HG03469 (cell line): Measurements from ENCODE around the gene ADRA1B.

Experiments used
- ATAC-seq: cut with Tn5 transposase; IDR thresholded peaks from one replicate; pipeline ENCODE4 v1.9.1; 2021; ENCODE audit warnings: mild to moderate bottlenecking, moderate library complexity, moderate number of reproducible peaks; ENCODE audit not compliant: unreplicated experiment

The ADRA1B gene

GRCh38 chr5:159915904-159916840 lies at the start of gene ADRA1B:
Gene ADRA1B, plus strand, starts transcription at chr5:159916482. Its CDS starts 424 bp downstream, at chr5:159916906.
- ATAC-seq: no peak

DNA sequence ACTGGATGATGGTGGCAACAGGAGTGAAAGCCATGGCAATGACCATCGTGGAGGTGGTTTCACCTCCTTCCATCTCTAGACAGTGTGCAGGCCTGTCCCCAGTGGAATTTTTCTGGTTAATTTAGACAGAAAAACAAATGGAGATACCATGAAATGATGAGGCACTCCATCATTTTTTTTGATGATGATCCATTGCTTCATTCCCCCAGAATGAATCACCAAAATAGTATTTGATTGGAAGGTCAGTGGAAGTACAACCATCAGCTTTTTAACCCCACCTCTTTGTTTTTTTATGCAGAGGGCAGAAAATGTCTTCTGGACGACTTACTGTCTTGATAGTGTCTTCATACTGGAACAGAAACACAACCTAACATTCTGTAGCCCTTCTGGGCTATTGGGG lies 42.6 kb upstream of the ADRA1B start:
- no peak for ATAC-seq

DNA sequence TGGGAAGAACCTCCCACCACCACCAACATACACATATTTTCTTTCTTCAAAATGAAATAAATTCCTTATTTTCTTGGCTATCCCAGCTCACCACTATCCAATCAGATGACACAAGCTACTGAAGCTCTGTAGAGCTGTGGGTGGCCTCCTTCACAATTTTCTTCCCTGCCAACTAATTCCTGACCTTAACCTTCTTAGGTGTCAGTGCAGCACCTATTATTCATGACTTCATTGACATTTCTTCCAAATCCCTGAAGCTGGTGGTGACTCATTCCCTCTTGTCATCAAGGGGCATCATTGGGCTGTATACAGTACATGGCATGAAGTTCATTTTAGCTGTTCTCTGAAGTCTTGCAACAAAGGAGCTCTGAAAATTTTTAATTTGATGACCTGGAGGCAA lies 42.0 kb upstream of the ADRA1B start:
- no peak for ATAC-seq

- no peak for ATAC-seq
Observed at GRCh38 chr5:159877016-159877415, 39.3 kb upstream of the ADRA1B start.

DNA sequence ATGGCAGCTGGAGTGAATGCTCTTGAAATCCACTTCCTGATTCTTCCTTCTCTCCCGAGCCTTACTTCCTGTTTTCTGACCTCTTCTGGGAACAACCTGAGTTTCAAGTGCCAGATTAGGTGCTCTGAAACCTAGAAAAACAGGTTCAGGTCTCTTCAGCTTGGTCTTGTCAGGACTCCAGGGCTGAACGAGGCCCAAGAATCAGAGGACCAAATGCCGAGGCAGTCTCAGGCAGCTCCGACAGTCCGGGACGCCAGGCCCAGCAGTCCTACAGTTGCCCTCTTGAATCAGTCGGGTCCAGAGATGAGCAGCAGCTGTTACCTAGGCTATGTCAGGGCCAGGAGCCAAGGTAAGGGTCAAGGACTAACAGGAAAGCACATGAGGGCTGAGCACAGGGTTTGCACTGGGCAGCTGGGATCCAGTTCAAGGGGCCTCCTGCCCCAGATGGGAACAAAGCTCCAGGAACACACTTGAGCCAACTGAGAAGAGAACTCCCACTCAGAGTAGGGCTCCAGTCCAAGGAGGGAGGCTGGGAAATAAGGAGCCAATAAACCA lies 38.3 kb upstream of the ADRA1B start:
- ATAC-seq: no peak

DNA sequence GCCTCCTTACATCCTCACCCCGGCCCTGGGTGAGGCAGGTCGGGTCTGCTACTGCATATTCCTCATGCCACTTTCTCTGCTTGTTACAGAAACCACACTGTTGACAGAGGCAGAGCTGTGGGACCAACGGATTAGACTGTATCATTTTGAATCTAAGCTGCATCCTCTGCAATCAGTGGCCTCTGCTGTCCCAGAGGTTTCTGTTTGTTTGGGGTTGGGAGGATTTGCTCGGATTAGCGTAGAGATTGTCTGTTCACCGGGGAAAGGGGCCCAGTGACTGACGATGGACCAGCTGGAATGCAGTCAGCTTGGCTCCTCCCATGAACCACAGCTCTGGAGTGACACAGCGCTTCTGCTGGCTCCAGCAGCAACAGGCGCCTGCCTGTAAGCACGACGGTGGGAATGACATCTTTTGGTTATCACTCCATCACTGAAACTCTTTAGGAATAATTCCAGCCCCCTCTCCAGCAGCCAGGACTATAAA lies 37.3 kb upstream of the ADRA1B start:
- ATAC-seq: no peak

DNA sequence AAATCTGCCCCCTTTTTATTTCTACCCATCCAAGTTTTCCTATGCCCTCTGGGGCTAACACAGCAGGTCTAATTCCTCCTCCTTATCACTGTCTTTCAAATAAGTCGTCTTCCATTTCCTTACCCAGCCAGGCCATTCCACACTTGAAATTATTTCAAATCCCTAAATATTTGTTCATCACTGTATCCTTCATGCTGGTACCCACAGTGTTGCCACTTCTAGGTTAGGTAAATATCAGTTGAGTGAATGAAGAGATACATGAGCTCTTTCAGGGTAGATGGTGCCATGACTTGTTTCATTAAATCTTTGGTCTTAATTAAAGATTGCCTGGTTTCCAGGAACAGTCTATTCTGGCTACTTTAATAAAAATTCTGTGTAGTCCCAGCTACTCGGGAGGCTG lies 35.6 kb upstream of the ADRA1B start:
- ATAC-seq: no peak

- no peak for ATAC-seq
Observed at GRCh38 chr5:159881967-159882366, 34.3 kb upstream of the ADRA1B start.

- no peak for ATAC-seq
Observed at GRCh38 chr5:159883522-159883950, 32.7 kb upstream of the ADRA1B start.

DNA sequence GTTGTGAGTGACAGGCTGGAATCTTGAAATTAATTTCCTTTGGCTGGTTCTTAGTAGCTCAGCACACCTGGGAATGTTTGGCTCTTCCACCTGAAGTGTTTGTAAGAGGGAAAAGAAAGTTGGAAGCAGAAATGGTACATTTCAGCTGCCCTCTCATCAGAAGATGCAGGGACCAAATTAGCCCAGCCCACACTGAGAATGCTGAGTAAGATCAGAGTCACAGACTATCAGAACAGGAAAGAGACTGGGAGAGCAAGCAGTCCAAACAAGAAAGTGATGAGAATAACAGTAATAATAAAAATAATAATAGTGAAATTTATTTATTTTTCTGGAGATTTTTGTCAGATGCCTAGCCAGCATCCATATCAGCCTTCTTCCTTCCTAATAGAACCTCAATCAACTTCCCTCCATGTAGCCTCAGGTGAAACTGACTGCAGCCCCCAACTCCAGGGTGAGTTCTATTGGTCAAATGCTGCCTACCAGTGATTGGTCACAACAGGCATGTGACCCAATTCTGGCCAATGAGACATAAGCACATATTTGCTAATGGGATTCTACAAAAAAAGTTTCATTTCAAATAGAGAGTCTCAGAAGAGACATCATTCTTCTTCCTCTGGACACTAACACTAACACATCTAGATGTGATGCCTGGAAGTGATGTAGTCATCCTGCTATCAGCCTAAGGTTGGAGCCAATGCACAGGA lies 31.2 kb upstream of the ADRA1B start:
- ATAC-seq: no peak

DNA sequence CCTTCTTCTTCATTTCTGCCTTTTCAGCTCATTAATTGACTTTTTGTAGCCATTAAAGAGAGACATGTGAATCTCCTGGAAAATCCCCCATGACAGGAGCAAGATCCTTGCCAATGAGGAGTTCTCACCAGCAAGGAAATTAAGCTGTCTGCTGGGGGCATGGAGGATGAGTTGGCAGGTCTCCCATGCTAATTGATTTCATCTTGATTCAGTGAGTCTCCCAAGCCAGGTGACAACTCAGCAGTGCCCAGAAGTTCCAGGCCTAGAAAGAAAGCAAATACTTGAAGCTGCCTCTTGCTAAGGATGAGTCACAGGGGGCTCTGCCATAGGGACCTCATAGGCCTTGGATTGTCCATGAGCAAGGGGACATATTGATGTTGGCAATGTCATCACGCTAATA lies 30.0 kb upstream of the ADRA1B start:
- no peak for ATAC-seq

- ATAC-seq: no peak
Observed at GRCh38 chr5:159887050-159887449, 29.2 kb upstream of the ADRA1B start.

GRCh38 chr5:159888860-159889259 lies 27.4 kb upstream of the ADRA1B start:
- no peak for ATAC-seq

DNA sequence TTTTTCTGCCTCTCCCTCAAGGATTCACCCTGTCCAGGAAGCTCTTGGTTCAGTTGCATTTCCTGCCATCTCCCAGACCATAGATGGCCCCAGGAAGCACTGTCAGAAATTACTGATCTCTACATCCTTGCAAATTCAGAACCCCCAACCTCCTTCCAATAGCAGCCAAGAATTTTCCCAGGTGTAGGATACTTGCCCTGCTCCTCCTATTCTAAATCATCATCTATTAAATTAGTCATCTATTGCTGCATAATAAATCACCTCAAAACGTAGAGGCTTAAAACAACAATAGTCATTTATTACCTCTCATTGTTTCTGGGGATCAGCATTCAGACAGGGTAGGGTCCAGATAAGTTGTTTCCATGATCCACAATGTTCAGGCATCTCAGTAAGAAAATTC lies 26.1 kb upstream of the ADRA1B start:
- no peak for ATAC-seq

DNA sequence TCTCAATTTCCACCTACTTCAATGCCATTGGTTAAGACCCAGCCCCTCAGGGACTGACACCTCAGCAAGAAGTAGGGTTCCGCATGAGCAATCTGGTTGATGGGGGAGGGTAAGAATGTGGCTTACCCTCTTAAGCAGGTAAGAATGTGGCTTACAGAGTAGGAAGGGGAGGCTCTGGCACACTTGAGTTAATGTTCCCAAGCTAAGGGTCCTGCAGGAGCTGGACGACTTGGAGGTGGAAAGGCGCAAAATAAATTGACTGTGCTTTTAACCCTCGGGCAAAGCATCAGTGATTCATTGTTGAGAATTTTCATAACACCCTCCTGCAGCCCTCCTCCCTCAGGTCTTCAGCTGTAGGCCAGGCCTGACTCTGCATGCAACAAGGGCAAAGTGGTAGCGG lies 24.9 kb upstream of the ADRA1B start:
- no peak for ATAC-seq

- no peak for ATAC-seq
Observed at GRCh38 chr5:159893040-159893695, 23.1 kb upstream of the ADRA1B start.

- no peak for ATAC-seq
Observed at GRCh38 chr5:159894149-159894720, 22.0 kb upstream of the ADRA1B start.

DNA sequence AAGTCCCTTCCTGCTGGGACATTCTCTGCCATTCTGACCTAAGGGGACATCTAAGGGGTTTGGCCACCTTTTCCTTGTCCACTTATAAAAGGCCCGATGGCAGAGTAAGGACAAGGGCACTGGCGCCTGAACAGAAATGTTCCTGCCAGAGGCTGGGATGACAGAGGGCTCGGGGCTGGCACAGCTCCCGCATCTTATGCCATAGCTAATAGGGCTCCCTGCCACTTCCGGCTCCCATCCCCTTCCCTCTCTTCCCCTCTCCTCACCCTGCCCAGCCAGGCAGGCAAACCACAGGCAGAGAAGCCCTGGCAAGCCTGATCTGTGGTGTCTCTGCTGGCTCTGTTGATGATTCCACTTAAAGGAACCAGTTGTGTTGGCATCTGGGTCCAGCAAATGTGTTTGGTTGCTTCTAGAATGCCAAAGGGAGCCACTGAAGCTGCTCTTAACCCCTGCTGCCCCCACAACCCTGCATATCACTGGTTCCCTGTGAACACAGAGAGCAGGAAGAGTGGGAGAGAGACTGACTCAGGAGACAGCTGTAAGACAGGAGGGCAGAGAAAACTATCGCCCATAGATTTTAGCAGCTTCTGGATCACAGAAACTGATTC lies 18.4 kb upstream of the ADRA1B start:
- no peak for ATAC-seq

- ATAC-seq: no peak
Observed at GRCh38 chr5:159899067-159900049, 16.9 kb upstream of the ADRA1B start.
